ENCODE results near the gene PYDC1. TPM values are rescaled to one million over a fixed set of nuclear protein-coding genes. Genes with fewer than 3 reads are reported as not detected.
"Not testable (repeated sequence)": the region's sequence is repeated elsewhere in the genome, so short reads cannot be mapped to it uniquely, and the experiment has no call there.

The PYDC1 gene
- not detected in 2 replicates for polyA plus RNA-seq (2014; cell fraction: cytosol; rRNA removed)
- not detected in 2 replicates for polyA plus RNA-seq (2014; cell fraction: nucleus; rRNA removed)

- DNase-seq (ENCODE audit: low spot score): no peak
Observed at GRCh38 chr16:31216422-31217135, at the start of gene PYDC1. TSS of gene PYDC1 (minus strand) at chr16:31217135. CDS start at chr16:31217028, 107 bp downstream.

GRCh38 chr16:31265329-31266245, 48.7 kb upstream of the PYDC1 start:
- no peak for DNase-seq (ENCODE audit: low spot score)

DNA sequence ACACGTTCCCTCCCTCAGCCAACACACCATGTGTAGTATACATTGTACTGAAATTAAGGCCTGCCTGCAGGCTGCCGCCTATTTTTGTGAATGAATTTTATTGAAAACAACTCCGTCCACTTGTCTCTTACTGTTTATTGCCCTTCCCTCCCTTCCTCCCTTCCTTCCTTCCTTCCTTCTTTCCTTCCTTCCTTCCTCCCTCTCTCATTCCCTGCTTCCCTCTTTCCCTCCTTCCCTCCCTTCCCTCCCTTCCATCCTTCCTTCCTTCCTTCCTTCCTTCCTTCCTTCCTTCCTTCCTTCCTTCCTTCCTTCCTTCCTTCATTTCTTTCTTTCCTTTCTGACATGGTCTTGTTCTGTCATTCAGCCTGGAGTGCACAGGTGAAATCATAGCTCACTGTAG, 45.1 kb upstream of the PYDC1 start:
- DNase-seq (ENCODE audit: low spot score): no peak

DNA sequence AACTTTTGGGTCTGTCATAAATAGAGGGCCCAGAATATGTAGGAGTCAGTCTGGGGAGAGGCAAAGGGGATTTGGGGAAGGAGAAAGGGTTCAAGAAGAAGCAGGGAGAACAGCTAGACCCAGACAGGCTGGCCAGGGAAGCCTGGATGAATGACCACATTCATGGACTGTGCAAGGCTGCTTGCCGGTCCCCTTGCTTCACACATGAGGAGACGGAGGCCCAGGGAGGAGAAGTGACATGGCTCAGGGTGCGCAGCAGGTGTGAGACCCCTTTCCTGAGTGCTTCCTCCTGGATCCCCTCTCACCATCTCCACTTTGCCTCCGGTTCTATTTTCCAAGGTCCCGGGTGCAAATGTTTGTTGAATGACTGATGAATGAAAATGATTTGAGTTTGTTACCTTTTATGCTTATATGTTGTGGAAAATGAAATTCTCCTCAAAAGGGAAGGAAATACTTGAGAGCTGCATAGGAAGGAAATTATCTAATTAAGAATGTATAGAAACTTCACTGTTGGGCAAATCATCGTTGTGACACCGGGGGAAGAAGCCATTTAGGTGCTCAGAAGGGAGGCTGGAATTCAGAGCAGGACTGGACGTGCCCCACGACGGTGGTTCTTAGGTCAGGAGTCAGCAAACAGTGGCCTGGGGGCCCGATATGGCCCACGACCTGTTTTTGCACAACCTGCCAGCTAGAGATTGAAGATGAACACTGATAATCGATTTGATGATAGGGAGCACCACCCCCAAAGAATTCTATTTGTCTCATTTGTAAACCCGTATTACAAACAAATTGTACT, 43.4 kb upstream of the PYDC1 start:
- DNase-seq (ENCODE audit: low spot score): no peak

DNA sequence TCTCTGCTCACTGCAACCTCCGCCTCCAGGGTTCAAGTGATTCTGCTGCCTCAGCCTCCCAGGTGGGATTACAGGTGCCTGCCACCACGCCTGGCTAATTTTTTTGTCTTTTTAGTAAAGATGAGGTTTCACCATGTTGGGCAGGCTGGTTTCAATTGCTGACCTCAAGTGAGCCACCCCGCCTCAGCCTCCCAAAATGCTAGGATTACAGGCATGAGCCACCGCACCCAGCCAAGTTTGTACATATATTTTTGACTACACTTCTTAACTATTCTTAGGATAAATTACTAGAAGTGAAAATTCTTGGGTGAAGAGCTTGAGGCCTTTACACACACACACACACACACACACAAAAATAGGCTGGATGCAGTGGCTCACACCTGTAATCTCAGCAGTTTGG, 41.4 kb upstream of the PYDC1 start:
- DNase-seq (ENCODE audit: low spot score): no peak

DNA sequence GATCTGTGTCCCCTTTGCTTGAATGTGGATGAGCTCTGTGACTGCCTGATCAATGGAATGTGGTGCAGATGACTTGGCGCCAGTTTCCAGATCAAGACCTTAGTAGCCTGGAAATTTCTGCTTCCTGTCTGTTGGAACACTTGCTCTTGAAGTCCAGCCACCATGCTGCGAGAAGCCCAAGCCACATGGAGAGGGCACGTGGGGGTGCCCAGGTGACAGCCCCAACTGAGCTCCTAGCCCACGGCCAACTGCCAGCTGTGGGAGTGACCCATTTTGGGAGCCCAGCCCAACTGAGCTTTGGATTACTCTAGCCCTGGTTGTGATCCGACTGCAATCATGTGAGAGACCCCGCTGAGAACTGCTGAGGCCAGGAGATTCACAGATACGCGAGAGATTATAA, 39.5 kb upstream of the PYDC1 start:
- DNase-seq (ENCODE audit: low spot score): no peak

DNA sequence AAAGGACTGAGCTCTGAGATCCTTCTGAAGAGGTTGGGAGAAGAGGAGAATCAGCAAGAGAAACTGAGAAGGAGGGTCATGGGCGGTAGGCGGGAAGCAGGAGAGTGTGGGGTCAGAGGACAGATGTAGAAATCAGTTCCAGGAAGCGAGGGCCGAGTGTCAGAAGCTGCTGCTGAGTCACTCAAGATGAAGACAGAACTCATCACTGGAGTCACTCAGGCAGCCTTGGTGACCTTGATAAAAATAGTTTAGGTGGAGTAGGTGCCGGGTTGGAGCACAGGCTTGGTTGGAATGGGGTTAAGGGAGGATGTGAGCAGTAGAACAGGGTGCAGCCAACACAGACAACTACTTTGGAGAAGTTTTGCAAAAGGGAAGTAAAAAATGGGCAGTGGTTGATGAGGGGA, 36.7 kb upstream of the PYDC1 start:
- DNase-seq (ENCODE audit: low spot score): no peak

GRCh38 chr16:31251435-31251834, 34.5 kb upstream of the PYDC1 start:
- no peak for DNase-seq (ENCODE audit: low spot score)

DNA sequence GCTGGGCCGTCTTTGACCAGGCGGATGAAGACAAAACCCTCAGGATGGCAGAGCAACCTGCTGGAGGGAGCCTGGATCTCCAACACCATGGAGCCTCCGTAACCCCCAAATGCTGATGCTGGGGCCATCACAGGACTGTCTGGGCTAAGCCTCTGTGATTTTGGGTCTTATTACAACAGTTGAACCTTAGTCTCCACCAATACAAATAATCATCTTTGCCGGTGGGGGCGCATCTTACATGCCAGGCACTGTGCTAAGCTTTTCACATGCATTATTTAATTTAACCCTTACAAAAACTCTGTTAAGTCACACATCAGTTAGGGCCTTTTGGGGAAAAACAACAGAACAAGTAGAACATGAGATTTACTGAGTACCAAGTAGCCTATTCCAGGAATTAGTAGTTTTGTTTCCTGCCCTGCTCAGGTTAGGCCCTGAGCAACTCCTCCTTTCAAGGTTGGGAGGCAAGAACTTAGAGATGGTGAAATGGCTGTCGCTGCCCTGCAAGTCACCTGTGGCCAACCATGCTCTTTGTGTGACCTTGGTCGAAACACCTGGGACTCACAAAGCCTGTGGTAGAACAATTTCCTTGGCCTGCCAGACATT, 33.9 kb upstream of the PYDC1 start:
- no peak for DNase-seq (ENCODE audit: low spot score)

DNA sequence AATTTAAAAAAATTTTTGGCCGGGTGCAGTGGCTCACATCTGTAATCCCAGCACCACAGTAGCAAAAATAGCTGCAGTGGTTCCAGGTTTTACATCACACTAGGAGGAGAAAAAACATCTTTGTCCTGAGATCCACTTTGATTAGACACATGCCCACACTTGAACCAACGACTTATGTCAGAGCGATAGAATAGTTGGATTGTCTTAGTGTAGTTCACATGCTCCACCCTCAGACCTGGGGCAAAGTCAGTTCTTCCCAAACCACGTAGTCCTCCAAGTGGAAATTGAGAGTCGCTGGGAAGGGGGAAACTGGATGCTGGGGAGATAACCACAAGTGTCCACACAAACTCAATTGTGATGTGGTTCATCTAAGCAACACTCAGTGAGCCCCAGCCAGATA, 31.4 kb upstream of the PYDC1 start:
- DNase-seq (ENCODE audit: low spot score): no peak

DNA sequence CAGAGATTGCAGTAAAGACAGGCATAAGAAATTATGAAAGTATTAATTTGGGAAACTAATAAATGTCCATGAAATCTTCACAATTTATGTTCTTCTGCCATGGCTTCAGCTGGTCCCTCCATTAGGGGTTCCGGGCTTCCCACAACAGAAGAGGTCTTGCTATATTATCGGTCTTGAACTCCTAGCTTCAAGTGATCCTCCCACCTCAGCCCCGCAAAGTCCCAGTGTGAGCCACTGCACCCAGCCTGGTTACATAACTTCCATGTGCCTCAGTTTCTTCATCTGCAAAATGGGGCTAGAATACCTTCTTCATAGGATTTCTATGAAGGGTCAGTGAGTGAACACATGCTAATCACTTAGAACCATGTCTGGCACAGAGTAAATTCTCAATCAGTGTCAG, 29.4 kb upstream of the PYDC1 start:
- DNase-seq (ENCODE audit: low spot score): no peak

DNA sequence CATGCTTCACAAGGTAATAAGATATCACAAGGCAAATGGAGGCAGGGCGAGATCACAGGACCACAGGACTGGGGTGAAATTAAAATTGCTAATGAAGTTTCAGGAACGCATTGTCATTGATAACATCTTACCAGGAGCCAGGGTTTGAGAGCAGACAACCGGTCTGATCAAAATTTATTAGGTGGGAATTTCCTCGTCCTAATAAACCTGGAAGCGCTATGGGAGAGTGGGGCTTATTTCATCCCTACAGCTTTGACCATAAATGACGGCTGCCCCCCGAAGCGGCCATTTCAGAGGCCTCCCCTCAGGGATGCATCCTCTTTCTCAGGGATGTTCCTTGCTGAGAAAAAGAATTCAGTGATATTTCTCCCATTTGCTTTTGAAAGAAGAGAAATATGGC, 28.7 kb upstream of the PYDC1 start:
- DNase-seq (ENCODE audit: low spot score): not testable (repeated sequence)

GRCh38 chr16:31243734-31244670, 27.1 kb upstream of the PYDC1 start:
- no peak for DNase-seq (ENCODE audit: low spot score)

DNA sequence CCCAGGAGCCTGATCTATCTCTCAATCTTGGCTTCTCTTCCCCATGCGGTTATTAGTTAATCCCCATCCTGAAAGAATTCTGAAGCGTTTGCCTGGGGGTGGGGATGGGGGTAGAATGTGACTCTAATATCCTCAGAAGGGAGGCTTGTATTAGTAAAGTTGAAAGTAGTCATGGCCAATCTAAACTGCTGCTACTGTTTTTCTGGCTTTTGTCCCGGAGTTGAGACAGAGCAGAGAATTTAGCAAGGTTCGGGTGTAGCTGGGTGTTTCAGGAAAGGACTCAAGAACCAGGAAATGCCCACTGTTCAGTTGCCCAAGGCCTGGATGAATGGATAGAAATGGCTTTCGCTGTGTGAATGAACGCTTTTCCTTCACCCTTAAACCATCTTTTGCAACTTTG, 25.3 kb upstream of the PYDC1 start:
- DNase-seq (ENCODE audit: low spot score): no peak

GRCh38 chr16:31238041-31238440, 21.1 kb upstream of the PYDC1 start:
- no peak for DNase-seq (ENCODE audit: low spot score)

DNA sequence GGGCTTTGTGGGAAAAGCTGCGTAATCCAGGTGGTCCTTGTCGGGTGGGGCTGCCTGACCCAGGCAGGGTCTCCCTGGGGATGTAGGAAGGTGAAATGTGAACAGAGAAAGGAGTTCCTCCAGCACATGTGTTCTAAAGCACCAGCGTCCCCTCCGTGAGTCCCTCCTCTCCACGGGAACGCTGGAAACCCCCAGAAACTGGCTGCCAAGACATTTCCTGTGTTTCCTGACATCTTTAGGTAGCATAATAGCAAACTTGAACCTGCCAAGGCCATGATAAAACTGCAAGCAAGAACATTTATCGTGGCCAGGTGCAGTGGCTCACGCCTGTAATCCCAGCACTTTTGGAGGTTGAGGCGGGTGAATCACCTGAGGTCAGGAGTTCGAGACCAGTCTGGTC, 12.6 kb upstream of the PYDC1 start:
- DNase-seq (ENCODE audit: low spot score): no peak

DNA sequence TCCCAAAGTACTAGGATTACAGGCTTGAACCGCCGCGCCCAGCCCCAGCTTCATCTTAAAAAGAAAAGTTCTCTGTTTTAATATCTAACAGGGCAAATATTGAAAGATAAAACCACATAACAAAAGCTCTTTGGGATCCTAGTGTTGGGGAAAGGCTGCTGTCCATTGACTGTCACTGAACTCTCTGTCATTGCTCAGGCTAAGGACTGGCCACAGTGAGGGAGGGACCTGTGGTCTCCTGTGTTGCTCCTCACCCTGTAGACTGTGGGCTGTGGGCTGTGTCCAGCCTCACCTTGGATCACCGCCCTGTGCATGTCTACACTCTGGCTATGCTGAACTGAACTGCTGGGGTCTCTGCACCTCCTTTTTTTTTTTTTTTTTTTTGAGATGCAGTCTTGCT, 11.3 kb upstream of the PYDC1 start:
- DNase-seq (ENCODE audit: low spot score): no peak

- DNase-seq (ENCODE audit: low spot score): no peak
Observed at GRCh38 chr16:31225193-31225592, 8.3 kb upstream of the PYDC1 start.

- no peak for DNase-seq (ENCODE audit: low spot score)
Observed at GRCh38 chr16:31224092-31224955, 7.4 kb upstream of the PYDC1 start.
